Stimulated activated CD4-positive, alpha-beta T cell treated with anti-CD3 and anti-CD28 coated beads, Interleukin-12 subunit alpha, Interleukin-12 subunit beta, amount 100 ng/mL, for 48 hours (primary cell): ENCODE data around the gene PXDC1.
"Not testable (repeated sequence)": the region's sequence is repeated elsewhere in the genome, so short reads cannot be mapped to it uniquely, and the experiment has no call there.

Experiments
- DNase-seq, 3 donors: peaks; one replicate each; pipeline ENCODE4 v3.0.0-alpha.2; 2020; ENCODE audit warnings: low read depth in 2 of 3, low spot score in 1 of 3

The PXDC1 gene

GRCh38 chr6:3784423-3784822 lies 32.9 kb upstream of the PXDC1 start:
- no peak for DNase-seq

GRCh38 chr6:3782876-3783832 lies 31.6 kb upstream of the PXDC1 start:
- no peak for DNase-seq

- no peak for DNase-seq
Observed at GRCh38 chr6:3781504-3781903, 30.0 kb upstream of the PXDC1 start.

DNA sequence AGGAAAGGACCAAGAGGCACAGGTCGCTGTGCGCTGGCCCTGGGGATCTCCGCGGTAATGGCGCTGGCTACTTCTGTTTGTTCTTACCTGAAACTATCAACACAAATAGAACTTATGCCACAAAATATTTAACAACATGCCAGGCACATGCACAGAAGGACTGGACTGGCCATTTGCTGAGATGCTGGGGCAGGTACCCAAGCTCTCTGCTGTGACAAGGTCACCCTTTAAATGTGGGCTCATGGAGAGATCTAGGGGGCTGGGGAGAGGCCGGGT lies 28.0 kb upstream of the PXDC1 start:
- no peak for DNase-seq

DNA sequence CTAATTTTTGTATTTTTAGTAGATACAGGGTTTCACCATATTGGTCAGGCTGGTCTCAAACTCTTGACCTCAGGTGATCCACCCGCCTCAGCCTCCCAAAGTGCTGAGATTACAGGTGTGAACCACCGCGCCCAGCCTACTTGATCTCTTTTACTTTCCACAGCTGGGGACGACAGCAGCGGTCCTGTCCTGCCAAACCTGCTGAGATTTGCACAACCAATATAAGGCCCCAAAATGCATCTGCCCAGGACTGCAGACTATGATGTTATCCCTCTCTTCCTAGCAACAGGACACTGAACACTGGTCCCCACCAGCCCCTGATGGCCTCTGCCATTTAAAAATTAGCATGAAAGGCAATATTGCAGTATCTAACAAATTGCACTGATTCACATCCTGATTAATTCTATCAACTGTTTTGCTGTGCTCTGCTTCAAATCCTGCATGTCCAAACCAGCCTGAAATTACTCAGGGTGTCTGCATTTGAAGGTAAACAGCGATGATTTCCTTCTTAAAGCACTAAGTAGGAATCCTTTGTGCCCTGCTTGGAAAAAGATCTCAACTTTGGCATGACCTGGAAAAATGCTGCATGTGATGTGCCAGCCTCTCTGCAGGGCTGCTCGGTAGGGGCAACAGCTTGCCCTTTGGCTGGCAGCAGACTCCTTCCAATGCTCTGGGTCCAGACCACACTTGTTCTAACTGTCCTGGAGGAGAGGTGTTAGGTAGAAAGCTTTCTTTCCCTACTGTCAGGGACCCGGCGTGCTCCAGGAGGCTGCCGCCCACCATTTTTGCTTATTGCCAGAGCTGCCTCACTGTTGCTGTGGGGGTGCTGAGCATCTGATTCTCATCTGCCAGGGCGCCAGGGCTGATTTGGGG lies 27.4 kb upstream of the PXDC1 start:
- no peak for DNase-seq

GRCh38 chr6:3777730-3778461 lies 26.4 kb upstream of the PXDC1 start:
- no peak for DNase-seq

GRCh38 chr6:3776881-3777507 lies 25.5 kb upstream of the PXDC1 start:
- DNase-seq, result no peak

DNA sequence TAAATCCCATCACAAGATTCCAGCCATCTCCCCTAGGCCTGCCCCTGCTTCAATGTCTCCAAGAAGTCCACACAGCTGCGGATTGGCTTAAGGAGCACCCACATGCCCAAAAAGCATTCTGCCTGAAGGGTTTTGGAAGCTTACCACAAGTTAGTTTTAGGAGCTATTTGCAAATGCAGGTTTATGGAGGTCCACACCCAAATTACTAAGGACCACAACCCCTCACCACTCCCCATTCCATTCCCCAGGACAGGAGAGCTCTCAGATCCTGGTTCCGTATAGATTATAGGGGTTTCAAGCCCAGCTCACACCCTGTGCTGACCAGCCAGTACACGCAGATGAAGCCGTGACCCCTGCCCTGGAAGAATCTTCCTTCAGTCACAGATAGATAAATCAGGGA lies 24.3 kb upstream of the PXDC1 start:
- no peak for DNase-seq

GRCh38 chr6:3775386-3775785 lies 23.9 kb upstream of the PXDC1 start:
- no peak for DNase-seq

- DNase-seq, result no peak
Observed at GRCh38 chr6:3773678-3774298, 22.3 kb upstream of the PXDC1 start.

DNA sequence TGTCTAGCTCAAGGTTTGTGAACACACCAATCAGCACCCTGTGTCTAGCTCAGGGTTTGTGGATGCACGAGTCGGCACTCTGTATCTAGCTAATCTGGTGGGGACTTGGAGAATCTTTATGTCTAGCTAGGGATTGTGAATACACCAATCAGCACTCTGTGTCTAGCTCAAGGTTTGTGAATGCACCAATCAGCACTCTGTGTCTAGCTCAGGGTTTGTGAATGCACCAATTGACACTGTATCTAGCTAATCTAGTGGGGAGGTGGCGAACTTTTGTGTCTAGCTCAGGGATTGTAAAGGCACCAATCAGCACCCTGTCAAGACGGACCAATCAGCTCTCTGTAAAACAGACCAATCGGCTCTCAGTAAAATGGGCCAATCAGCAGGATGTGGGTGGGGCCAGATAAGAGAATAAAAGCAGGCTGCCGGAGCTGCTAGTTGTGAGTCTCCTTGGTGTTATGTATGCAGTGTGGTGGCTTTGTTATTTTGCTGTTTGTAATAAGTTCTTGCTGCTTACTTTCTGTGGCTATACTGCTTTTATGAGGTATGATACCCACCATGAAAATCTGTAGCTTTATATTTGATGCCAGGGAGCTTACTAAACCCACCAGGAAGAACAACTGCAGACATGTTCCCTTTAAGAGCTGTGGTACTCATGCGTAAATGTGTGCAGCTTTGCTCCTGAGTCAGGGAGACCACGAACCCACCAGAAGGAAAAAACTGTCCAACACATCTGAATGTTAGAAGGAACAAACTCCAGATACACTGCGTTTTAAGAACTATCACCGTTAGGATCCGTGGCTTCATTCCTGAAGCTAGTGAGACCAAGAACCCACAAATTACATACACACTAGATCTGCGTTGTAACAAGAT lies 20.9 kb upstream of the PXDC1 start:
- not testable (repeated sequence) for DNase-seq

GRCh38 chr6:3771407-3772011 lies 20.0 kb upstream of the PXDC1 start:
- no peak for DNase-seq

- no peak for DNase-seq
Observed at GRCh38 chr6:3770023-3770720, 18.7 kb upstream of the PXDC1 start.

DNA sequence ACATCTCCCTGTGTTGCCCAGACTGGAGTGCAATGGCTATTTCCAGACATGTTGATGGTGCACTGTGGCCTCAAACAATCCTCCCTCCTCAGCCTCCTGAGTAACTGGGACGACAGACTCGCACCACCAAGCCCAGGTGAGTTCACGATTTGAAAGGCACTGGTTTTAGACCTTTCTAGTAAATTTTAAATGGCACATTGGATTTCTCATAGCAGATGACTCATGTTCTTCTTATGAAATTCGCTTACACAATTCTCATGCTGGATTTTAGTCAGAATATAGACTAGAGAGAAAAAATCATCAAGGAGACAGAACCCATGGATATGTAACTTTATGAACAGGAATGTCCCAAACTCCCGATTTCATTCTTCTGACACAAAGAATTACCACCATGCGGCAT lies 18.1 kb upstream of the PXDC1 start:
- DNase-seq, result no peak

DNA sequence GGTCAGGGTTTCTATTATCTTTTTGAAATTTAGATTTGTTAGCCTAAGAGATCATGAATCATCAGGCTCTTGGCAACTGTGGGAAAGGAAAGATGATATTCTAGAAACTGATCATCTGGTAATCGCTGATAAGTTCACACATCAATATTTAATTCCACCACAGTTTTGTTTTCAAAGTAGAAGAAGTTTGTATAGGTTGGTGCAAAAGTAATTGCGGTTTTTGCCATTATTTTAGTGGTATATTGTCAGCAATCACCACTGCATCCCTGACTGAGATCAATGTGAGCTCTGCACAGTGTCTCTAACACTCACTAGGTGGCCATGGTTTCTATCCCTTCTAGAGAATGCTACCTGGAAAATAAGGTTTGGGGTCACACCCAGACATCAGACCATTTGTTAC lies 17.0 kb upstream of the PXDC1 start:
- no peak for DNase-seq

GRCh38 chr6:3767483-3767882 lies 16.0 kb upstream of the PXDC1 start:
- not testable (repeated sequence) for DNase-seq

- no peak for DNase-seq
Observed at GRCh38 chr6:3766214-3766613, 14.7 kb upstream of the PXDC1 start.

DNA sequence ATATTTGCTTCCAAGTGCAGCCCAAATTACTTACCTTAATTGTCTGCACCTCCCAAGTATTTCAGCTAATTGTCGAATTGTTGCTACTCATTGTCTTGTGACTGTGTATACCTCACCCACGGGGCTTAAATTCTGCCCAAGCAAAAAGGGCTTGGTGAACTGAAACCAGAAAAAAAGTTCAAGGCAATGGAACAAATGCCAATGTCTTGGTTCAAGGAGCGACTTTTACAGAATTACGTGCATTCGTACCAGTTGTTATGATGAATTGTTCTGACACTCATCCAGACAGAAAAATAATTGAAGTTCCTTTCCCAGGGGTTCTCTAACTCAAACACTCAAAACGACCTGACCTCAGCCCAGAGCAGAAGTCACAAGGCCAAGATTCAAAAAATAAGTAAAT lies 13.9 kb upstream of the PXDC1 start:
- no peak for DNase-seq
